Posterior cingulate gyrus (tissue), 11 donors: ENCODE data around the gene ADGRG3.

Source experiments
- DNase-seq, 10 donors: peaks; one replicate each; pipeline versions ENCODE4 v3.0.0 to v3.0.0-alpha.2; 2020 to 2021; ENCODE audit warnings: mixed read lengths in 3 of 10
- intact Hi-C: fragments of 100-400 bp; cut with DNase I; formaldehyde crosslinking; loops from one replicate; pipeline ENCODE4 v1.15.1; 2023

ADGRG3 gene

GRCh38 chr16:57668263-57668571, at the start of gene ADGRG3:
TSS of gene ADGRG3 (plus strand) at chr16:57668306. CDS start at chr16:57668348, 42 bp downstream.
- intact Hi-C loops = loop anchor here (10.0 kb wide), 1 partner anchor 57 kb away; no protein-coding TSS in a partner anchor
- DNase-seq = peak in 1 of 10 donors; percentile 40

GRCh38 chr16:57619133-57619605, 48.9 kb upstream of the ADGRG3 start:
- peak in 2 of 10 donors; percentile 13 to 51 for DNase-seq
- intact Hi-C loops = no loop called here

- DNase-seq = peak in 4 of 10 donors; percentile 2 to 74 (median 36)
- intact Hi-C loops = no loop called here
Observed at GRCh38 chr16:57619606-57620334, 48.3 kb upstream of the ADGRG3 start.

- peak in 5 of 10 donors; percentile 5 to 82 (median 56) for DNase-seq
- intact Hi-C loops = no loop called here
Observed at GRCh38 chr16:57620335-57621231, 47.5 kb upstream of the ADGRG3 start.

DNA sequence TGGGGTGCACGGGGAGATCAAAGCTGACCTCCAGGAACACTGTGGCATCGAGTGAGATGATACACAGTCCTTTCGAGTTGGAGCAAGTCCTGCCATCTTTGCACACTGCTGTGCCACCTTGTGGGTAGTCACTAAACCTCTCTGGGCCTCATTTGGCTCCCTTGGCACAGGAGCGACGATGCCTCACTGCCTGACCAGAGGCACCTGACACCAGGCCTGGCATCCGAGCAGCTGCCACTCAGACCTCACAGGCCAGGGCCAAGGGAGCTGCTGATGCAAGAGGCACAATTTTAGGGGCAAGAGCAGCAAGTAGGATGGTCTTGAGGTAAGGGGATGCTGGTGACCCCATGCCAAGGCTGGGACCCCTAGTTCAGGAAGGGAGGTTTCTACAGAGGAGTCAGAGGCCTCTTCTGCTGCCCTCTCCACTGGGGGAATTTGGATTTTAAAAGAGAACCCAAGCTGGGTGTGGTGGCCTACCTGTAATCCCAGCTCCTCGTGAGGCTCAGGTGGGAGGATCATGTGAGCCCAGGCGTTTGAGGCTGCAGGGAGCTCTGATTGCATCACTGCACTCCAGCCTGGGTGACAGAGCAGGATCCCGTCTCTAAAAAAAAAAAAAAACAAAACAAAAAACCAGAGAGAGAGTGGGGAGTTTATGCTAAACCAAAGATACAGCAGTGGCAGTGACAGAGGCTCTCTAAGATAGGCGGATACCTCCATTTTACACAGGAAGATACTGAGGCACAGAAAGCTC, 46.4 kb upstream of the ADGRG3 start:
- peak in 7 of 10 donors; percentile 5 to 77 (median 14) for DNase-seq

DNA sequence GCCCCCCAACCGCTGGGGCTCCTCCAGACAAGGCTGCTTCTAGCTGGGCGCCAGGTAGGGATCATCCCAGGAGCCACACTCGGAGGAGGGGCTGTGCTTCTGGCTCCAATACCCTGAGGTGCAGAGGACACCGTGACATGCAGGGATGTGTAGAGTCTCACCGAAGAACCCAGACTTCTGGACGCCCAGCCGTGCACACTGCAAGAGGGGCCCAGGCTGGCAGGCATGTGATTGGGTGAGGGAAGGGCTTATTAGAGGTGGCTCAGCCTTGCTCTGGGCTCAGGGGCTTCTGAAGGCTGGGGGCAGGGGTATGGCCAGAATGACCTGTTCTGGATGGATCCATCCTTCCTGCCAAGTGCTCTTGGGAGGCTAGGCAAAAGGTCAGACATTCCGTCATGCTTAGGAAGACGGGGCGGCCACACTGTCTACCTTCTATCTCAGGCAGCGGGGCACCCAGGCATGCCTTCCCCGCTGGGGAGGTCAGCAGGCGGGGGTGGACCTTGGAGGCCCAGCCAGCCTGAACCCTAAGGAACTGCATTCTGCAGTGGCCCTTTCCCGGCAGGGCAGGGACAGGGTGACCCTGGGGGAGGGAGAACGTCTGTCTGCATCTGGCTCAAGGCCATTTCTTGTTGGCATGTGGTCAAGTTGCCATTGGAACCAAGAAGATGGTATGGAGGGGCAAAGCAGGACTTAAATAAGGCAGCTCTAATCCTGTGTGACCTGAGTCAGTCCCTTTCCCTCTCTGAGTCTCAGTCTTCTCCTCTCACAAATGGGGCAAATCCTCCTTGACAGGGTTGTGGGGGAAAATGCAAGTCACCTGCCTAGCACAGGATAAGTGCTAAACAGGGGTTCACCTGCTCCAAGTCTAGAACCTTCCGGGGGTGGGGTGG, 45.5 kb upstream of the ADGRG3 start:
- intact Hi-C loops = no loop called here
- peak in 4 of 10 donors; percentile 10 to 72 (median 54) for DNase-seq

More for the DNA sequence above, 46.4 kb upstream of the ADGRG3 start:
- intact Hi-C loops = no loop called here

DNA sequence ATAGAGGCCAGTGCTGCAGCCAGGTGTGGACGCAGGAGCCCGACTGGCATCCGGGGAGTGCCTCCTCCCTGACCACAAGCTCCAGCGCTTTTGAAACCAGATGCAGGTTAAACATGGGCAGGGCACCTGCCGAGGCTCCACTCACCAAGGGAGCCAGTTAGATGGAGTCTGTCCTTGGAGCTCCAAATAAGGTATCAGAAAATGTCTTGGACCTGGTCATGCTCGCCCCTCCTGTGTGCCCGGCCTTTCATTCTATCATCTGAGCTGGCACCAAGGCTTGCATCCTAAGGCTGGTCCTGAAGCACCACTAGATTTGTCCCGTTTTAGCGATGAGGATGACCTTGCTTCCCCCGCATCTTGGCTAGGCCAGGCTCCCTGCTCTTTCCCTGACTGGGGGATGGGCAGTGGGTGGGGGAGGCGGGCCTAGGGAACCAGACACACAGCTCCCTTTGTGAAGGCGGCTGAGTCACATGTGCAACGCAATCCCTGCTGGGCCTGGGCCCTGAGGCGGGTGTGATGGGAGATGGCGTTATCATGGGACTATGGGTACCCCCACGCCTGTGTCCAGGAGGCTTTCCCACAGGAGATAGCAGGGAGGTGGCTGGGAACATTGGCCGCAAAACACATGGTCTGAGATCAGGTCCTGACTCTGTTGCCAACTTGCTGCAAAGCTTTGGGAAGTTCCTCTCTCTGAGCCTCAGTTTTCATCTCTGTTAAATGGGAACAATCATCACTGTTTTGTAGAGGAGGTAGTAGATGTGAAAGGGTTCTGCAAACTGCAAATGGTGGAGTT, 44.7 kb upstream of the ADGRG3 start:
- DNase-seq = peak; percentile 72 to 97 (median 88)
- intact Hi-C loops = no loop called here

- DNase-seq = peak in 3 of 10 donors; percentile 33 to 55 (median 44)
- intact Hi-C loops = no loop called here
Observed at GRCh38 chr16:57624044-57624688, 43.9 kb upstream of the ADGRG3 start.

GRCh38 chr16:57624806-57625500, 43.2 kb upstream of the ADGRG3 start:
- DNase-seq = peak in 9 of 10 donors; percentile 58 to 96 (median 75)
- intact Hi-C loops = no loop called here

- peak in 4 of 10 donors; percentile 47 to 91 (median 76) for DNase-seq
Observed at GRCh38 chr16:57626420-57627170, 41.5 kb upstream of the ADGRG3 start.

DNA sequence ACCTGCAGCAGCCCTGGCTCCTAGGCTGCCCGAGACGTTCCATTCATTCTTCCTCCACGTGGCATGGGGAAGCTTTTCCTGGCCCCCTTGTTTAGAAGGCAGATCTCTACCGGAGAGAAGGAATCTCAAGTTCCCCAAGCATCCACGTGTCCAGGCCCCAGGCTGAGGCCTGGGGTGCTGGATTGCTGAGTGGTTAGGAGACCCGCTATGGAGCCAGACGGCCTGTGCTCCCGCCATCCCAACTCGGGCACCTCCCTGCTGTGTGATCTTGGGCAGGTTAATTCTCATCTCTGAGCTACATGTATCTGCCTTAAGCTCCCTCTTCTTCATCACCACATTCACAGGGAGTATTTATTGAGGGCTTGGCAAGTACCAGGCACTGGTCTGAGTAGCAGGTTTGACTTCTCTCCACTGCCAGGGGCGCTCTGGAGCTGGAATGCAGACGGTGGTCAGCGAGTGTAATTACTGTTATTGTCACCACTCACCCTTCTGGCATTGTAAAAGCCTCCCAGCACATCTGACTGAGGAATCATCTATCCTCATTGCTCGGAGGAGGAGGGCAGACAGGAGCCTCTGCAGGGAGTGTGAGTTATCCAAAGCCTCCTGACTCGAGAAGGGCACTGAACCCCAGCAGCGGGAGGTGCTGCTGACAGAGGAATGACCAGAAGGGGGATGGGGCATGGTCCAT, 40.8 kb upstream of the ADGRG3 start:
- peak in 4 of 10 donors; percentile 24 to 83 (median 72) for DNase-seq
- intact Hi-C loops = no loop called here

More at GRCh38 chr16:57626420-57627170, 41.5 kb upstream of the ADGRG3 start:
- intact Hi-C loops = no loop called here

- intact Hi-C loops = no loop called here
Observed at GRCh38 chr16:57628008-57628781, 39.9 kb upstream of the ADGRG3 start, which contains the start of gene ADGRG1. TSS of gene ADGRG1 (plus strand) at chr16:57628630. CDS start at chr16:57650288, 21,658 bp downstream.

DNA sequence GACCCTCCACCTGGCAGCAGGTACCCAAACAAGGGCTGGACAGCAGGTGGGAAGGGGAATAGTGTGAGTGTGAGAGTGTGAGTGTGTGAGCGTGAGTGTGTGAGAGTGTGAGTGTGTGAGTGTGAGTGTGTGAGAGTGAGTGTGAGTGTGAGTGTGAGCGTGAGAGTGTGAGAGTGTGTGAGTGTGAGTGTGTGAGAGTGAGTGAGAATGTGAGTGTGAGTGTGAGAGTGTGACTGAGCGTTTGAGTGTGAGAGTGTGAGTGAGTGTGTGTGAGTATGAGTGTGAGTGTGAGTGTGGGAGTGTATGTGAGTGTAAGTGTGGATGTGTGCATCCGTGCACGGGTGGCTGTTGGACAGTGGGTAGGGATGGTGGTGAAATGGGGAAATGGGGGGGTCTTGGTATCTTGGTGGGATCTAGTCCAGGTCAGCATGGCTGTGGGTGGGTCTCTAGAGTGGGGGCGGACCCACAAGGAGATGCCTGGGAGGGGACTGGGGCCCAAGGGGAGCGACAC, 39.3 kb upstream of the ADGRG3 start:
- DNase-seq = no peak
- intact Hi-C loops = no loop called here

More at GRCh38 chr16:57628008-57628781, 39.9 kb upstream of the ADGRG3 start, which contains the start of gene ADGRG1:
- peak; percentile 59 to 96 (median 69) for DNase-seq

- intact Hi-C loops = no loop called here
- peak in 1 of 10 donors; percentile 76 for DNase-seq
Observed at GRCh38 chr16:57629516-57630406, 38.3 kb upstream of the ADGRG3 start.
